ENCODE data around the gene SNAPC4. TPM values are rescaled to one million over a fixed set of nuclear protein-coding genes. Genes with fewer than 3 reads are reported as not detected.

SNAPC4 gene
- total and polyA plus RNA-seq, 9 of the 15 experiments (the other 6 are each of a cell fraction or from before 2014, with no cell fraction given): 0.21 to 21.8 (median 8.8) TPM

DNA sequence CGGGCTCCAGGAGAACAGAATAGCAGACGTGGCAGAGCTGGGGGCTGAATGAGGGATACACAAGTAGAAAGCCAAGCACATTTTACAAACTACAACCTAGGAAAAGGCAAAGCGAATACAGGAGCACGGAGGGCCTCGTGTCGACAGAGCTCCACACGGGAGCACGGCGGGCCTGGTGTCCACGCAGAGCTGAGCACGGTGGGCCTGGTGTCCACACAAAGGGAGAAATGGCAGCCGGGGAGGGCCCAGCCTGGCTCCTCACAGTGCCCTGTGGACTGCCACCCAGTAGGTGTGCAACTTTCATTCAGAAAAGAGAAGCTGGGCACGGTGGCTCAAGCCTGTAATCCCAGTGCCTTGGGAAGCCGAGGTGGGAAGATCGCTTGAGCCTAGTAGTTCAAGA is 43.1 kb upstream of the SNAPC4 start:
- Histone ChIP-seq H3K4me2 (ENCODE audit: insufficient read depth, low read length) (no peak overlapping the region), H3K27ac (ENCODE audit: extremely low read depth, low read depth, low read length) (no peak overlapping the region), H3K9me1 (ENCODE audit: control insufficient read depth, insufficient read depth, low read length) (peaks cover 11% of the 10 kb centered on the region), H3K36me3 (ENCODE audit: control insufficient read depth, insufficient read depth, low read length) (peaks cover 75% of the 10 kb centered on the region), H2AFZ (ENCODE audit: low read depth, low read length) (no peak overlapping the region), H3K9me3 (replicated peaks; ENCODE audit: control insufficient read depth, insufficient read depth, low read depth, low read length) (no peaks in the 10 kb centered on the region), H3K79me2 (ENCODE audit: control insufficient read depth, insufficient read depth, low read length) (peaks cover 15% of the 10 kb centered on the region), H3K9ac (ENCODE audit: insufficient read depth in 1 of 2, low read depth in 2 of 2, low read length in 2 of 2) (no peak overlapping the region; a peak in 1 of 4 replicates), H3K4me3 (no peak overlapping the region), H3K27me3 (ENCODE audit: control insufficient read depth in 2 of 2, insufficient read depth in 2 of 2, low read length in 2 of 2) (no peaks in the 10 kb centered on the region), H3K4me1 (replicated peaks in 1 of 2; ENCODE audit: control insufficient read depth in 2 of 2, insufficient read depth in 2 of 2, low read length in 2 of 2) (peaks cover 6 to 29% of the 10 kb centered on the region in 2 experiments; a peak in 4 of 5 replicates), H4K20me1 (replicated peaks; ENCODE audit: control insufficient read depth, insufficient read depth, low read length) (peaks cover 19% of the 10 kb centered on the region)
- FAIRE-seq: no peak
- DNase-seq (ENCODE audit: extremely low read depth in 1 of 4, low spot score in 3 of 4): no peak
- TF ChIP-seq, protein P1, sequence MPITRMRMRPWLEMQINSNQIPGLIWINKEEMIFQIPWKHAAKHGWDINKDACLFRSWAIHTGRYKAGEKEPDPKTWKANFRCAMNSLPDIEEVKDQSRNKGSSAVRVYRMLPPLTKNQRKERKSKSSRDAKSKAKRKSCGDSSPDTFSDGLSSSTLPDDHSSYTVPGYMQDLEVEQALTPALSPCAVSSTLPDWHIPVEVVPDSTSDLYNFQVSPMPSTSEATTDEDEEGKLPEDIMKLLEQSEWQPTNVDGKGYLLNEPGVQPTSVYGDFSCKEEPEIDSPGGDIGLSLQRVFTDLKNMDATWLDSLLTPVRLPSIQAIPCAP (CRISPR knock-in tag; IDR thresholded peaks at IDR 0.05; ENCODE audit: borderline replicate concordance): no peak
- TF ChIP-seq ZC3H11A (IDR thresholded peaks at IDR 0.05; ENCODE audit: low read depth, low read length) (no peak), HNRNPK (IDR thresholded peaks at IDR 0.05; ENCODE audit: low read depth, low read length, poor library complexity, severe bottlenecking) (no peak), CTBP1 (IDR thresholded peaks at IDR 0.05; ENCODE audit: borderline replicate concordance) (no peak), ZNF140 (CRISPR knock-in tag; IDR thresholded peaks at IDR 0.05) (no peak), SRF (CRISPR knock-in tag; IDR thresholded peaks at IDR 0.05) (no peak), NFATC3 (IDR thresholded peaks at IDR 0.05) (no peak)
- TF ChIP-seq, protein P2, sequence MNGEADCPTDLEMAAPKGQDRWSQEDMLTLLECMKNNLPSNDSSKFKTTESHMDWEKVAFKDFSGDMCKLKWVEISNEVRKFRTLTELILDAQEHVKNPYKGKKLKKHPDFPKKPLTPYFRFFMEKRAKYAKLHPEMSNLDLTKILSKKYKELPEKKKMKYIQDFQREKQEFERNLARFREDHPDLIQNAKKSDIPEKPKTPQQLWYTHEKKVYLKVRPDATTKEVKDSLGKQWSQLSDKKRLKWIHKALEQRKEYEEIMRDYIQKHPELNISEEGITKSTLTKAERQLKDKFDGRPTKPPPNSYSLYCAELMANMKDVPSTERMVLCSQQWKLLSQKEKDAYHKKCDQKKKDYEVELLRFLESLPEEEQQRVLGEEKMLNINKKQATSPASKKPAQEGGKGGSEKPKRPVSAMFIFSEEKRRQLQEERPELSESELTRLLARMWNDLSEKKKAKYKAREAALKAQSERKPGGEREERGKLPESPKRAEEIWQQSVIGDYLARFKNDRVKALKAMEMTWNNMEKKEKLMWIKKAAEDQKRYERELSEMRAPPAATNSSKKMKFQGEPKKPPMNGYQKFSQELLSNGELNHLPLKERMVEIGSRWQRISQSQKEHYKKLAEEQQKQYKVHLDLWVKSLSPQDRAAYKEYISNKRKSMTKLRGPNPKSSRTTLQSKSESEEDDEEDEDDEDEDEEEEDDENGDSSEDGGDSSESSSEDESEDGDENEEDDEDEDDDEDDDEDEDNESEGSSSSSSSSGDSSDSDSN (IDR thresholded peaks at IDR 0.05; ENCODE audit: borderline replicate concordance in 1 of 2, low read depth in 2 of 2, low read length in 2 of 2): no peak
- TF ChIP-seq, protein P3, sequence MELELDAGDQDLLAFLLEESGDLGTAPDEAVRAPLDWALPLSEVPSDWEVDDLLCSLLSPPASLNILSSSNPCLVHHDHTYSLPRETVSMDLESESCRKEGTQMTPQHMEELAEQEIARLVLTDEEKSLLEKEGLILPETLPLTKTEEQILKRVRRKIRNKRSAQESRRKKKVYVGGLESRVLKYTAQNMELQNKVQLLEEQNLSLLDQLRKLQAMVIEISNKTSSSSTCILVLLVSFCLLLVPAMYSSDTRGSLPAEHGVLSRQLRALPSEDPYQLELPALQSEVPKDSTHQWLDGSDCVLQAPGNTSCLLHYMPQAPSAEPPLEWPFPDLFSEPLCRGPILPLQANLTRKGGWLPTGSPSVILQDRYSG (tag; conservative IDR thresholded peaks at IDR 0.05; ENCODE audit: low read depth): no peak
- TF ChIP-seq, protein P4, sequence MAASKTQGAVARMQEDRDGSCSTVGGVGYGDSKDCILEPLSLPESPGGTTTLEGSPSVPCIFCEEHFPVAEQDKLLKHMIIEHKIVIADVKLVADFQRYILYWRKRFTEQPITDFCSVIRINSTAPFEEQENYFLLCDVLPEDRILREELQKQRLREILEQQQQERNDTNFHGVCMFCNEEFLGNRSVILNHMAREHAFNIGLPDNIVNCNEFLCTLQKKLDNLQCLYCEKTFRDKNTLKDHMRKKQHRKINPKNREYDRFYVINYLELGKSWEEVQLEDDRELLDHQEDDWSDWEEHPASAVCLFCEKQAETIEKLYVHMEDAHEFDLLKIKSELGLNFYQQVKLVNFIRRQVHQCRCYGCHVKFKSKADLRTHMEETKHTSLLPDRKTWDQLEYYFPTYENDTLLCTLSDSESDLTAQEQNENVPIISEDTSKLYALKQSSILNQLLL (CRISPR knock-in tag; IDR thresholded peaks at IDR 0.05; ENCODE audit: borderline replicate concordance): no peak
- ChIA-PET POLR2A (interaction anchor here (0.6 to 1.9 kb wide), 8 partner anchors 9 to 221 kb away, joined by 3 to 8 read pairs (median 4); no protein-coding TSS in a partner anchor), CTCF (ENCODE audit: low intra/inter-chr PET ratio) (no interaction called here)
- in situ Hi-C loops (cut with MboI): no loop called here
- ATAC-seq: no peak
- WGBS (ENCODE audit: insufficient coverage, low coverage, missing lambda C conversion rate): 98% methylated on average over 14 of the region's 15 CpGs
- intact Hi-C loops (cut with micrococcal nuclease): no loop called here
- BruUV-seq (replicated peaks): no TSS peak
